Neutrophil (primary cell): Measurements from ENCODE around the gene ZNF101.

ENCODE experiments used
- H3K27ac ChIP-seq: fragments of 200-600 bp; sonication (generic); 2 replicates; pipeline ENCODE4 v1.5.1; 2016; ENCODE audit warnings: mild to moderate bottlenecking, moderate library complexity
- H3K27me3 ChIP-seq: fragments of 200-600 bp; sonication (generic); 2 replicates; pipeline ENCODE4 v1.6.0; 2016; ENCODE audit warnings: mild to moderate bottlenecking
- H3K36me3 ChIP-seq: fragments of 200-600 bp; sonication (generic); 2 replicates; pipeline ENCODE4 v1.5.1; 2017
- H3K4me1 ChIP-seq, 2 experiments: fragments of 200-600 bp in 1 of 2; sonication (generic) in 1 of 2; 1 replicate in 1 of 2; 2 replicates in 1 of 2; pipeline versions ENCODE4 v1.5.1 to v1.6.1; 2013 to 2016; ENCODE audit warnings: low read depth in 1 of 2, low read length in 1 of 2, mild to moderate bottlenecking in 1 of 2, moderate library complexity in 1 of 2; ENCODE audit not compliant: control insufficient read depth in 1 of 2, insufficient read depth in 1 of 2
- H3K4me3 ChIP-seq, 2 experiments: fragments of 200-600 bp in 1 of 2; sonication (generic) in 1 of 2; 1 replicate in 1 of 2; 2 replicates in 1 of 2; pipeline ENCODE4 v1.5.1; 2013 to 2016; ENCODE audit warnings: low read depth in 1 of 2, low read length in 1 of 2, mild to moderate bottlenecking in 1 of 2, moderate library complexity in 1 of 2
- H3K9me3 ChIP-seq: fragments of 200-600 bp; sonication (generic); 2 replicates; pipeline ENCODE4 v1.5.1; 2016
- TF ChIP-seq, protein P1 (sequence below): fragments of 200-600 bp; sonication (generic); IDR thresholded peaks from 2 replicates; pipeline ENCODE4 v1.5.1; 2016; ENCODE audit warnings: antibody characterized with exemption

Gene ZNF101

DNA sequence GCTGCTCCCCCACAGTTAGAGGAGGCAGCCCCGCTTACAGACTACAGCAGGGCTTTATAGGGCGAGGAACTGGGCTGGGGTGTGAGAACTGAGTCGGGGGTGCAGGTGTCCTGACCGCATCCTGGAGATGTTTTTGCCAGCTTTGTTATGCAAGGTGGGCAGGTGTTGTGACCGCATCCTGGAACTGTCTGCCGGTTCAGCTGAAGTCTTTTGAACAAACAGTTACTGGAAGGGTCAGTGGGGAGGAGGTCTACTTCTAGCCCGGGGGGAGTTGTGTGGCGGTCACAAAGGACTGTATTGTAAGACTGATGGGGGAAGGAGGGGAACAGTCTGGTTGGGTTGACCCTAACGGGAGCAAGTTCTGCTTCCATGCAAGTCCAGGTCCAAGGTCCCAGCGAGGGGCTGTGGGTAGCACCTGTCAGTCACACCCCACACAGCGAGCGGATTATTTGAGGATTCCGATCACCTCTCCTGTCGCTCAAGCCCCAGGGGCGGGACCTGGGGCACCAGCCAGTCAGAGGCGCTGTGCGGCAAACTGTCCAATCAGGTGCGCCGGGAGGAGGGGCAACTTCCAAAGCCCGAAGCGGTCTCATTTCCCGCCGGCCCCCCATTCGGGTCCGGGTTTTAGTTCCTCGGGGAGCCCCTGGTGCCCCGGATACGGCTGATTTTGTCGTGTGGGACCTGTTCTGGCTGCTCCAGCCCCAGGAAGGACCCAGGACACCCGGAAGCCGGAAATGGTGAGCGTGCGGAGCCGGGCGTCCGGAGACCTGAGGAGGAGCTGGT lies at the start of gene ZNF101:
Gene ZNF101, plus strand, starts transcription at position 610 of the 783 bp plus-strand sequence. Its CDS starts 125 bp downstream, at position 735.
- Histone ChIP-seq H3K4me1 (peaks cover 21 to 22% of the 10 kb centered on the region in 2 experiments), H3K4me3 (peak within 1 kb of the TSS; percentile 84 to 93), H3K27me3 (no peaks in the 10 kb centered on the region), H3K9me3 (no peaks in the 10 kb centered on the region), H3K27ac (peak within 1 kb of the TSS; percentile 86), H3K36me3 (no peaks in the 10 kb centered on the region)
- TF ChIP-seq, protein P1, sequence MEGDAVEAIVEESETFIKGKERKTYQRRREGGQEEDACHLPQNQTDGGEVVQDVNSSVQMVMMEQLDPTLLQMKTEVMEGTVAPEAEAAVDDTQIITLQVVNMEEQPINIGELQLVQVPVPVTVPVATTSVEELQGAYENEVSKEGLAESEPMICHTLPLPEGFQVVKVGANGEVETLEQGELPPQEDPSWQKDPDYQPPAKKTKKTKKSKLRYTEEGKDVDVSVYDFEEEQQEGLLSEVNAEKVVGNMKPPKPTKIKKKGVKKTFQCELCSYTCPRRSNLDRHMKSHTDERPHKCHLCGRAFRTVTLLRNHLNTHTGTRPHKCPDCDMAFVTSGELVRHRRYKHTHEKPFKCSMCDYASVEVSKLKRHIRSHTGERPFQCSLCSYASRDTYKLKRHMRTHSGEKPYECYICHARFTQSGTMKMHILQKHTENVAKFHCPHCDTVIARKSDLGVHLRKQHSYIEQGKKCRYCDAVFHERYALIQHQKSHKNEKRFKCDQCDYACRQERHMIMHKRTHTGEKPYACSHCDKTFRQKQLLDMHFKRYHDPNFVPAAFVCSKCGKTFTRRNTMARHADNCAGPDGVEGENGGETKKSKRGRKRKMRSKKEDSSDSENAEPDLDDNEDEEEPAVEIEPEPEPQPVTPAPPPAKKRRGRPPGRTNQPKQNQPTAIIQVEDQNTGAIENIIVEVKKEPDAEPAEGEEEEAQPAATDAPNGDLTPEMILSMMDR: peak; percentile 41

DNA sequence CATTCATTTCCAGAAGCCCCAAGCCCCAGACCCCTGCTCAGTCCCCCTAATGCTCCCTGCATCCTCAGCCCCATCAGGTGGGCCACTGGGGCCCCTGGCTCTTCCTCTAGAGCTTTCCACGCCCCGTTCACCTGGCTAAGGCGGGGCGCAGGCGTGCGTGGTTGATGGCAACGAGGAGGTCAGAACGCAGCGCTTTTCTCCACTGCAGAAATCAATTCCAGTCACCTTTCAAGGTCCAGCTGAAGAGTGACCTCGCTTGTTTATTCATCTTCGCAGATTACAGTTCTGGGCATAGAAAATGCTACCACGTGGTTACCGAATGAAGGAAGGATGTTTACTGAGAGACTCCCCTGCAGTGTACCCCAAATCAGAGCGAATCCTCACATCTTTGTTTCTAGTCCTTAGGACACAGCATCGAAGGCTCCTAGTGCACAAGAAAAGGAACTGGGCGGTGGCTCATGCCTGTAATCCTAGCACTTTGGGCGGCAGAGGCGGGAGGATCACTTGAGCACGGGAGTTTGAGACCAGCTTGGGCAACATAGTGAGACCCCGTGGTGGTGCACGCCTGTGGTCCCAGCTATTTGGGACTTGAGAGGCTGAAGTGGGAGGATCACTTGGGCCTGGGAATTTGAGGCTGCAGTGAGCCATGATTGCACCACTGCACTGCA lies 49.3 kb upstream of the ZNF101 start:
- Histone ChIP-seq H3K4me3 (peak overlapping the region; percentile 57 to 64), H3K4me1 (peaks cover 13 to 17% of the 10 kb centered on the region in 2 experiments), H3K27ac (peak overlapping the region; percentile 41), H3K27me3 (peaks cover 9% of the 10 kb centered on the region), H3K9me3 (no peaks in the 10 kb centered on the region), H3K36me3 (peaks cover 28% of the 10 kb centered on the region)
- TF ChIP-seq, protein P1: no peak

DNA sequence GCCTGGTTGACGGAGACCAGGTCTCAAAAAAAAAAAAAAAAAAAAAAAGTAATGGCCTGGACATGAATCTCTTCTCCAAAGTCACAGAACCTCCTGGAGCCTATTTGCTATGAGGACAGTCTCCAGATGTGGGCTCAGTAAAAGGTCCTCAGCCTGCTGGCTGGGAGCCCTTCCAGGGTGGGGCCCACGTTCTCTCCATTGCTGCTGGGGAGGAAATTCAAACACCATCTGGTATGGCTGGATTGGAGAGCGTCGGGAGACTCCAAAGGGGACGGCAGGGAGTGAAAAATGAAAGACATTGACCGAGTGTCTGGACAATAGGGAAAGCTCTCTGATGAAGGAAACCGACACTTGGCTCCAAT lies 48.8 kb upstream of the ZNF101 start:
- TF ChIP-seq, protein P1: no peak
- peaks cover 13 to 17% of the 10 kb centered on the region in 2 experiments for H3K4me1 ChIP-seq
- H3K27me3 ChIP-seq: peaks cover 9% of the 10 kb centered on the region
- peaks cover 33% of the 10 kb centered on the region for H3K36me3 ChIP-seq
- H3K9me3 ChIP-seq: no peaks in the 10 kb centered on the region
- no peak overlapping the region for H3K4me3 ChIP-seq
- H3K27ac ChIP-seq: no peak overlapping the region

DNA sequence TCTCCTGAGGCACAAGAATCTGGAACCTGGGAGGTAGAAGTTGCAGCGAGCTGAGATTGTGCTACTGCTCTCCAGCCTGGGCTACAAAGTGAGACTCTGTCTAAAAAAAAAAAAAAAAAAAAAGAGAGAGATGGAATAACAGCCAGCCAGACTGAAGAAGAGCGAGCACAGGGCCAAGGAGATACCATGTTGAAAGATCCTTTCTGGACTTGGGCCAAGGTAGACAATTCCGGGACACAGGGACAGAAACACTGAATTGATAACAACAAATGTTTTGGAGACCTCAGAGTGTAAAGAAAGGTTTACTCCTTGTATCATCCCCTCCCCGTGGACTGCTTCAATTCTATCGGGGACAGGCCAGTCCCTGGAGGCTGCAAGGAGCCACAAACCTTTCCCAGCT lies 45.3 kb upstream of the ZNF101 start:
- H3K27ac ChIP-seq: no peak overlapping the region

DNA sequence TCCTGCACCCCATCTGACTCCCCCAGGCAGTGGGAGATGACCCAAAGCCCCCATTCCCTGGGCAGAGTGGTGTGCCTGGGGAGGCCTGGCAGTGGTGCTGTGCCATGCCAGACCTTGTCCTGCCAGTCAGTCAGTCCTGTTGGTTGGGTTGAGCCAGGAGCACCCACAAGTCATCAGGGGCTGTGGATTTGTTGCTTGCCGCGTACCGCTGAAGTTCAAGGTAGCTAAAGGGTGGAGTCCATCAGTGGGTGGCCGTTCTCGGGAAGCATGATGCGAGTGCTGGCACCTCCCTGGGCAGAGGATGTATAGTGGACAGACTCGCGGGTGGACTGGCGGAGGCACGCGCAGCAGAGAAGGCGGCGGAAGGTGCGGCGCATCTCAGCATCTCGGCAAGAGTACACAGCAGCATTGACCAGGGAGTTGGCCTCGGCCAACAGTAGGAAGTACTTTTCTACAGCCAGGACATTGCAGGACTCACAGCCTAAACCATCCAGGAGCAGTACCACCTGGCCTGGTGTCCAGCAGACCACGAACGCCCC lies 44.5 kb upstream of the ZNF101 start:
- Histone ChIP-seq H3K27ac (no peak overlapping the region), H3K36me3 (peaks cover 66% of the 10 kb centered on the region), H3K27me3 (no peaks in the 10 kb centered on the region), H3K4me3 (no peak overlapping the region), H3K9me3 (no peaks in the 10 kb centered on the region), H3K4me1 (peaks cover 21 to 26% of the 10 kb centered on the region in 2 experiments)
- TF ChIP-seq, protein P1: no peak

More for the DNA sequence above, 45.3 kb upstream of the ZNF101 start:
- no peaks in the 10 kb centered on the region for H3K27me3 ChIP-seq
- H3K9me3 ChIP-seq: no peaks in the 10 kb centered on the region
- H3K36me3 ChIP-seq: peaks cover 59% of the 10 kb centered on the region
- H3K4me3 ChIP-seq: no peak overlapping the region
- H3K4me1 ChIP-seq: peaks cover 18 to 26% of the 10 kb centered on the region in 2 experiments
- TF ChIP-seq, protein P1: no peak
